ENCODE data around the gene SPDYE6.
"Not testable (repeated sequence)": the region's sequence is repeated elsewhere in the genome, so short reads cannot be mapped to it uniquely, and the experiment has no call there.

Gene SPDYE6

GRCh38 chr7:102317231-102318059 is 38.8 kb downstream of the SPDYE6 start:
- DNase-seq, result no peak

GRCh38 chr7:102313997-102314780 is 42.1 kb downstream of the SPDYE6 start:
- no peak for DNase-seq

DNA sequence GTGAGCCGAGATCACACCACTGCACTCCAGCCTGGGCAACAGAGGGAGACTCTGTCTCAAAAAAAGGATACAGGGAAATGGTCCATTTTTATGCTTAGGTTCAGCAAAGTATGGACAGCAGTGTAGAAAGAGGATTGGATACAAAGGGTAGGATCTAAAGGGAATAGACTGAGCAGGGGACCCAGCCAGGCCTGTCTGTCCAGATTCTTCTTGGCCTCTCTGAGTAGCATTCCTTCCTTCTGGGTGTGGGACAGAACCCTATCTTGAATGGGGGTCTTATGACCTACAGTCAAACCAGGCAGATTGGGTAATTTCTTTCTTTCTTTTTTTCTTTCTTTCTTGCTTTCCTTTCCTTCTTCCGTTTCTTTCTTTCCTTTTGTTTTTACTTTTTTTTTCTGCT is 43.9 kb downstream of the SPDYE6 start:
- DNase-seq, result no peak

GRCh38 chr7:102310414-102310815 is 45.8 kb downstream of the SPDYE6 start:
- no peak for DNase-seq

GRCh38 chr7:102306916-102307677 is 49.1 kb downstream of the SPDYE6 start:
- no peak for DNase-seq

DNA sequence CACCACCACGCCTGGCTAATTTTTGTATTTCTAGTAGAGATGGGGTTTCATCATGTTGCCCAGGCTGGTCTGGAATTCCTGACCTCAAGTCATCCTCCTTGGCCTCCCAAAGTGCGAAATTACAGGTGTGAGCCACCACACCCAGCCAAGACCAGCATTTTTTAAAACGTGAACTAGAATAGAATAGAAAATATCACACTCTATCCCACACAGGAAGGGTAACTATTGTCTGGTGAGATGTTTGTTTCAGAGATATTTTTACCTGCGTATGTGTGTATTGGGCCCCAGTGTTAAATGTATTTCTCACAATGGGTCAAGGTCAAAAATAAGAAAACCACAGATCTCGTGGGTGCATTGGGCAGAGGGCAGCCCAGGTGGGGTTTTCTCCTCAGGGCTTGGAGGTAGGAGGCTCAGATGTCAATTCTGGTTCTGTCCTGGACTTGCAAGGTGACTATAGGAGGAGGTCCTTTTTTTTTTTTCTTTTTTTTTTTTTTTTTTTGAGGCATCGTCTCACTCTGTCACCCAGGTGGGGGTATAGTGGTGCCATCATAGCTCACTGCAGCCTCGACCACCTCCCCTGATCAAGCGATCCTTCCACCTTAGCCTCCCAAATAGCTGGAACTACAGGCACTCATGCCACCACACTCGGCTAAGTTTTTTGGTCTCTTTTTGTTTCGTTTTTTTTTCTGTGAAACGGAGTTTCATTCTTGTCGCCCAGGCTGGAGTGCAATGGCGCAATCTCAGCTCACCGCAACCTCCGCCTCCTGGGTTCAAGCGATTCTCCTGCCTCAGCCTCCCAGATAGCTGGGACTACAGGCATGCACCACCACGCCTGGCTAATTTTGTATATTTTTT is 50.6 kb downstream of the SPDYE6 start:
- no peak for DNase-seq

DNA sequence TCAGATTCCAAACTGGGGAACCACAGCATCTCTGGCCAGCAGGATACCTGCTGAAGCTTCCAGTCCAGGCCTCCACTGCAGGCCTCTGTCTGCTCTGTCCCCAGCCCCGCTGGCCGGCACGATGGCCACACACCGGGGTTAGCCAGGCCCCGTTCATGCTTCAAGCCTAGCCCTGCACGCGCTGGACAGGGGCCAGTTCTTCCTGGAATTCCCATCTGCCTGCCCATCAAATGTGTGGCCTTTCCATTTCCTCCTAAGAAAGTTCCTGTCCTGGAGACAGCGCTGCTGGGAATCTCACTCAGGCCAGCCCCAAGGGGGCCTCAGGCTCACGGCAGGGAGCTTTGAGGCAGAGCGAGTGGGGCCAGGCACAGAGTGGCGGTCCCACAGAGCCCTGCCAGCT is 51.6 kb downstream of the SPDYE6 start:
- no peak for DNase-seq

- DNase-seq, result no peak
These were observed 52.4 kb downstream of the SPDYE6 start for GRCh38 chr7:102303669-102304422.

DNA sequence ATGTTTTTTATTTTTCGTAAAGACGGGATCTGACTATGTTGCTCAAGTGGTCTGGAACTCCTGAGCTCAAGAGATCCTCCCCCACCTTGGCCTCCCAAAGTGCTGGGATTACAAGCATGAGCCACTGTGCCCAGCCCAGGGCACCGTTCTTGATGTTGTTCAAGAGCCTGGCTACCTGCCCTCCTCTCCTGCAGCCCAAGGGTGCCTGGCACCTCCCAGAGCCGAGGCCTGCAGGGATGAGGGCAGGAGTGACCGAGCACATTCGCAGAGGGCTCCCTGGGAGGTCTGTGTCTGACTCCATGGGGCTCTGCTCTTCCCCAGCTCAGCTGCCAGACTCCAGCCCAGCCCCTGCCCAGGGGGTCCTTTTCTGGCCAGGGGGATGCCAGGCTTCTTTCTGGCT is 54.2 kb downstream of the SPDYE6 start:
- DNase-seq, result no peak

DNA sequence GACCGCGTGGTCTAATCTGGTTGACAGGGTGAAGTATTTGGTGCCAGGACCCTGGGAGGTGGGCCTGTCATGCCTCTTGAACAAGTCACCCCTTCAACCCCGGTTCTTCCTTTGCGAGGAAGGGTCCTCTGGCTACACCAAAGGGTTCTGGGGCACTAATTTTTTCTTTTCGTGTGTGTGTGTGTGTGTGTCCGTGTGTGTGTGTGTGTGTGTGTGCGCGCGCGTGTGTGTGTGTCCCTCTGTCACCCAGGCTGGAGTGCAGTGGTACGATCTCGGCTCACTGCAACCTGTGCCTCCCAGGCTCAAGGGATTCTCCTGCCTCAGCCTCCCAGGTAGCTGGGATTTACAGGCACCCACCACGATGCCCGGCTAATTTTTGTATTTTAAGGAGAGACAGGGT is 54.9 kb downstream of the SPDYE6 start:
- not testable (repeated sequence) for DNase-seq

DNA sequence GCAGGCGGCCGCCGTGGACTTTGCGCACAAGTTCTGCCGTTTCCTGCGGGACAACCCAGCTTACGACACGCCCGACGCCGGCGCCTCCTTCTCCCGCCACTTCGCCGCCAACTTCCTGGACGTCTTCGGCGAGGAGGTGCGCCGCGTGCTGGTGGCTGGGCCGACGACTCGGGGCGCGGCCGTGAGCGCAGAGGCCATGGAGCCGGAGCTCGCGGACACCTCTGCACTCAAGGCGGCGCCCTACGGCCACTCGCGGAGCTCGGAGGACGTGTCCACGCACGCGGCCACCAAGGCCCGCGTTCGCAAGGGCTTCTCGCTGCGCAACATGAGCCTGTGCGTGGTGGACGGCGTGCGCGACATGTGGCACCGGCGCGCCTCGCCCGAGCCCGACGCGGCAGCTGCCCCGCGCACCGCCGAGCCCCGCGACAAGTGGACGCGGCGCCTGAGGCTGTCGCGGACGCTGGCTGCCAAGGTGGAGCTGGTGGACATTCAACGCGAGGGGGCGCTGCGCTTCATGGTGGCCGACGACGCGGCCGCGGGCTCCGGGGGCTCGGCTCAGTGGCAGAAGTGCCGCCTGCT is 55.5 kb downstream of the SPDYE6 start:
- DNase-seq, result no peak

GRCh38 chr7:102297487-102298218 is 58.6 kb downstream of the SPDYE6 start:
- DNase-seq, result no peak

GRCh38 chr7:102296514-102296913 is 59.7 kb downstream of the SPDYE6 start:
- no peak for DNase-seq

GRCh38 chr7:102296179-102296438 is 60.1 kb downstream of the SPDYE6 start:
- no peak for DNase-seq
